Daoy (cell line): ENCODE measurements around the gene FANCC. TPM values are rescaled to one million over a fixed set of nuclear protein-coding genes. Genes with fewer than 3 reads are reported as not detected.
"Not testable (repeated sequence)": the region's sequence is repeated elsewhere in the genome, so short reads cannot be mapped to it uniquely, and the experiment has no call there.

Experiments
- DNase-seq: peaks from one replicate; pipeline ENCODE4 v3.0.0-alpha.2; 2015; ENCODE audit warnings: low read depth
- total RNA-seq: library from RNA; depleted of rRNA; stranded (reverse); fragments of >200 nt; shearing (Covaris generic); gene quantifications from 2 replicates; pipeline ENCODE4 v1.2.3, GENCODE V29; 2014

The FANCC gene
- total RNA-seq, 1 experiment from 2014 or later, result 23.9 TPM

- DNase-seq, result no peak
These were observed 13.4 kb upstream of the FANCC start for GRCh38 chr9:95330720-95331404.

- DNase-seq, result not testable (repeated sequence)
These were observed 11.6 kb upstream of the FANCC start for GRCh38 chr9:95329061-95329460.

DNA sequence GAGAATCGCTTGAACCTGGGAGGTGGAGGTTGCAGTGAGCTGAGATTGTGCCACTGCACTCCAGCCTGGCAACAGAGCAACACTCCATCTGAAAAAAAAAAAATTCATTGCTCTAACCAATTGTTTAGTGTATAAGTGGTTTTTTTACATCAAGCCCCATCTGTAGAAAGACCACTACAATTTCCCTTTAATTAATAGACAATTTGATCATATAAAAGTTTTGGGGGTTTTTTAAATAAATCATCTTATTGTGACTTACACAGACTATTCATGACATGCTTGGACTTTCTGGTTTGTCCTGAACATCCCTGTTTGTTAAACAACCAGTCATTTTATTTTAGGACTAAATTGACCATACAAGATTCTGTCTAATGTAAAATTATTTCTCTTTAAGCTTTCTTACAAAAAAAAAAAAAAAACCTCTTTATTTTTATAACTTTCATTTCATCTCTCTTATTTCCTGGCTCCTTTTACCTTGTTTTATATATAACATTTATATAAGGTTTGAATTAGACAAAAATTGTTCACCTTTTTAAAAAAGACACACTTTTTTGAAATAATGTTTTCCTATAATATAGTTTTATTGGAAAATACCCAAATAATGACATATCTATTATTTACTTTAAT is 9.8 kb upstream of the FANCC start:
- no peak for DNase-seq

DNA sequence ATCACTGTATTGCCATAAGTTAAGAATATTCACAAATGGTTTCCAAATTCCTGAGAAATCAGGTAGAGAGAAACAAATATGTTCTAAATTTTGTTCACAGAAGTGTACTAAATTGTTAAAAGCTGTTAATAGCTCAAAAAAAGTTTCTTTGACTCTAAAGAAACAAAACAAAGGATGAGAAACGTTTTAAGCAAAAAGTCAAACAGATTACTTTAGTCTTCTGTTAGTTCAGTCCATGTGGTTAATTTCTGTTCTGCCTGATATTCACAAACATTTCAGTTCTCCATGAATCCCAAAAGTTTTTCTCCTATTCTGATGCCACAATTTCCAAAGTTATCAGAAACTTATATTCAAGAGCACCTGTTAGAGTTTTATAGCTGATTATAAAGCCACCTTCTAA is 7.7 kb upstream of the FANCC start:
- no peak for DNase-seq

GRCh38 chr9:95317893-95318211 is 343 bp upstream of the FANCC start:
- DNase-seq, result no peak

GRCh38 chr9:95316794-95317118 is 753 bp downstream of the FANCC start:
- DNase-seq, result peak; percentile 94

GRCh38 chr9:95316274-95316673 is 1.2 kb downstream of the FANCC start:
- no peak for DNase-seq

GRCh38 chr9:95315108-95315746 is 2.3 kb downstream of the FANCC start:
- no peak for DNase-seq

DNA sequence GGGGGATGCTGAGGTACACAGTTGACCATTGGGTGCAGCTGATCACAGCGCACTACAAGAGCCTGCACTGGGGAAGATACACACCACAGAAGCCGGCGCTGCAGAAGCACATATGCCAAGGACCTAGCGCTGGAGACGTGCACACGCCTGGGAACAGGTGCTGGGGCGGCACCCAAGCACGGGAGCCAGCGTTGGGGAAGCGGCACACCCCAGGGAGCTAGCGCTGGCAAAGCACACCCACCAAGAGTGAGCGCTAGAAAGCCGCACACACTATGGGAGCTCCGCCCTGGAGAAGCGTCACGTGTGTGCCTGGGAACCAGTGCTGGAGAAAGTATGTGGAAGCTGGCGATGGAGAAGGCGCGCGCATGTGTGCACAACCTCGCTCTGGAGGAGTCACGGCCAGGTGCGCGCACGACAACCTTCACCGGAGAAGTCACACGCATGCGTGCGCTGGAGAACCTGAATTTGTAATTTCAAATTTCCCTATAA is 4.5 kb downstream of the FANCC start:
- DNase-seq, result peak; percentile 71

- no peak for DNase-seq
These were observed 5.5 kb downstream of the FANCC start for GRCh38 chr9:95311961-95312360.

- DNase-seq, result no peak
These were observed 10.0 kb downstream of the FANCC start for GRCh38 chr9:95307538-95307937.

DNA sequence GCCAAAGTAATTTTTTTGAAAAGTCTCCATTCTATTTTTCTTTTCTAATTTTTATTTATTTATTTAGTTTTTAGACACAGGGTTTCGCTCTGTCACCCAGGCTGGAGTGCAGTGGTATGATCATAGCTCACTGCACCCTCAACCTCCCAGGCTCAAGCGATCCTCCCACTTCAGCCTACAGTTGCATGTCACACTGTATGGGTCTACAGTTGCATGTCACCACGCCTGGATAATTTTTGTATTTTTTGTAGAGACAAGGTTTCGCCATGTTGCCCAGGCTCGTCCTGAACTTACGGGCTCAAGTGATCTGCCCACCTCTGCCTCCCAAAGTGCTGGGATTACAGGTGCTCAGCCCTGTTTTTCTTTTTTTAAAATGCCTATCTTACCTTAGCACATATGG is 10.7 kb downstream of the FANCC start:
- no peak for DNase-seq

- DNase-seq, result no peak
These were observed 11.6 kb downstream of the FANCC start for GRCh38 chr9:95305770-95306492.

GRCh38 chr9:95302479-95302878 is 15.0 kb downstream of the FANCC start:
- no peak for DNase-seq

GRCh38 chr9:95297760-95298159 is 19.7 kb downstream of the FANCC start:
- DNase-seq, result no peak

DNA sequence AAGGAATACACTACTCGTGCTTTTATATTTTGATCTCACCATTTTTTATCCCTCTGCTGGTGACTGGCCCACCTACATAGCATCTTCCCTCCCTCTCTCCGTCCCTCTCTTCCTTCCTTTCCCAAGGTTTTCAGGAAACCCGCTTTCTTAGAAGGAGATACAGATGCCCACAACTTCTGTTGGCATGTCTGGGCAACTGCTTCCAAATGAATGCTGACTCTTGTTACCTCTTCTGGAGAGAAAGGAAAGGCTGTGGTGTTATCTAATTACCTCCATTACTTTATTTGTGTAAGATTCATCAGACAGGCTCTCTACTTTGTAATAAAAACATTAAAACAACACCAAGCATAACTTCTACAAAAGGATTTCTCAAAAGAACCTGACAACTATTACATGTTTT is 20.2 kb downstream of the FANCC start:
- no peak for DNase-seq

- no peak for DNase-seq
These were observed 20.7 kb downstream of the FANCC start for GRCh38 chr9:95296761-95297160.

GRCh38 chr9:95293296-95293695 is 24.2 kb downstream of the FANCC start:
- not testable (repeated sequence) for DNase-seq

DNA sequence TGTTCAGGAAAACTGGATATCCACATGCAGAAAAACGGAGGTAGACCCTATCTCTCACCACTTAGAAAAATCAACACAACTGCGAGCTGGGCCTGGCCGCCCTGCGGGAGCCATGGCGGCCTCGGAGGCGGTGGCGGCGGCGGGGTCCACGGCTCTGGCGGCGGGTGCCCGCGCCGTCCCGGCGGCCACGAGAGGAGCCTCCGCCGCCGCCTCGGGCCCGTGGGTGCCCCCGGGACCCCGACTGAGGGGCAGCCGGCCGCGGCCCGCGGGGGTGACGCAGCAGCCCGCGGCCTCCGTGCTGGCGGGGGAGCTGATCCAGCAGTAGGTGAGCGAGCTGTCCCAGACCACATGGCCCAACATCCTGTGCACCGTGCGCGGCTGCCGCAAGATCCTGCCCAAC is 25.3 kb downstream of the FANCC start:
- DNase-seq, result no peak

GRCh38 chr9:95286151-95286550 is 31.4 kb downstream of the FANCC start:
- DNase-seq, result peak; percentile 23

DNA sequence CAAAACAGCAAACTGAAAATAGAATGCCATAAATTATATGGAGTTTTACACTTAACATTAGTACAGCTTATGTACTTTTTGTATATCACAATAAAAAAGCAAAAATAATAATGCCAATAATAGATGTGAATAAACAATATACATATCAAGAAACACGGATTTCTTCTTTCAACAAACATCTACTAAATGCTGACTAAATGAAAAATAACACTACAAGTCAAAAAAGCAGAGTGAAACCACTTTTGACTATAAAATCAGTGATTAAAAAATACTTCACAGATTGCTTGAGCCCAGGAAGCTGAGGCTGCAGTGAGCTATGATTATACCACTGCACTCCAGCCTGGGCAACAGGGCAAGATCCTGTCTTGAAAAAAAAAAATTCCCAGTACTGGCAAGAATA is 32.2 kb downstream of the FANCC start:
- no peak for DNase-seq

DNA sequence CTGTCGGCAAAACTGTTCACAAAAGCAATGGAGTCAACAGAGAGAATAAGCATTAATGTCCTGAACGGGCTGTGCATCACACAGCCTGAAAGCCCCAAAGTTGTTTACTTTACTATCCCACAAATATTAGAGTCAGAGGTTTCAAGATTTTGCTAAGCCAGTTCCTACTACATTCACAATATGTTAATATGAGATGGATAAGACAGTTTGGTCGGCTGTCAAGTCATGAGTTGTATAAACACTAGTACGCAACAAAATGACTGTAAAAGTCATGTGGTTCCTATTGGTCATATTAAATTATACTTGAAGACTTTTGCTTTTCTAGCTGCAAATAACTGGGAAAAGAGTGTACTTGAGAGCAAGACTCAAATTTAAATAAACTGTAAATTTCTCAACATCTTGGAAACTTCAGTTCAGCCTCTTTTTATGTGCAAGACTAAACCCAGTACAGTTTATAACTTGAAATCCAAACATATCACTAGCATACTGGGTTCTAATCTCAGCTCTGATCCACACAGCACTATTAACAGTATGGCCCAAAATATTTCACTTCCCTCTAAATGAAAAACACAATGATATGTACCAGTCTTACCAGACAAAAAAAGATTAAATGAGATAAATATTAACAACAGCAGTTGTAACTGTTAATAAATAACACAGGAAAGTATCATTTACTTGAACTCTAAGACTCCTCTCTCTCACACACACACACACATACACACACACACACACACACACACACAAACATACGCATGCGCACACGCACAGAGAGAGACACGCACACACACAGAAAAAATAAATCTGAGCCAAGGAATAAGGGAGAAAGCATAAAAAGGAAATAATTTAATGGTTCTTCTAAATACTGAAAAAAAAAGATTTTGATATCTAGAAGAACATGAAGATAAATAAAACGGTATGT is 33.1 kb downstream of the FANCC start:
- DNase-seq, result no peak
